Stimulated activated CD8-positive, alpha-beta memory T cell treated with anti-CD3 and anti-CD28 coated beads, Interleukin-7, amount 100 ng/mL, for 24 hours (primary cell): ENCODE data around the gene ZNF710.

ENCODE experiments used
- DNase-seq: peaks from one replicate; pipeline ENCODE4 v3.0.0-alpha.2; 2020; ENCODE audit warnings: low read depth

Gene ZNF710

DNA sequence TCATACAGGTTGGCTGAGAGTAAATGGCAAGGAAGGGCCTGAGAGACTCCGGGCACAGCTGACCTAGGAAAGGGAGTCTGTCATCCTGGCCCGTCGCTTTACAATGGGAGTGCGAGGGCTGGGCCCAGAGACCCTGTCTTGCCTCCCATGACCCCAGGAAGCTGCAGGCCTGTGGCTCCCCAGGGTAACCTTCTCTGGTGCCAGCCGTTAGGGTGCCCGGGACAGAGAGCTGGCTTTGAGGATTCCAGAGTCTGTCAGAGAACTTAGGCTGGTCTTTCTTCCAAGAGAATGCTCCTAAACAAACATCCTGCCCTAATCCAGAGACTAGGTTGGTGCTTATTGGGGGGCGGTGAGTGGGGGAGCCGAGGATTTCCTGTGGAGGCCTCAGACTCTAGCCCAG, 18.5 kb downstream of the ZNF710 start:
- no peak for DNase-seq

GRCh38 chr15:90020021-90020735, 19.1 kb downstream of the ZNF710 start:
- DNase-seq: no peak

- no peak for DNase-seq
Measured at GRCh38 chr15:90020936-90021507, 19.9 kb downstream of the ZNF710 start.

- DNase-seq: no peak
Measured at GRCh38 chr15:90022345-90022744, 21.2 kb downstream of the ZNF710 start.

- no peak for DNase-seq
Measured at GRCh38 chr15:90022905-90023700, 22.0 kb downstream of the ZNF710 start.

DNA sequence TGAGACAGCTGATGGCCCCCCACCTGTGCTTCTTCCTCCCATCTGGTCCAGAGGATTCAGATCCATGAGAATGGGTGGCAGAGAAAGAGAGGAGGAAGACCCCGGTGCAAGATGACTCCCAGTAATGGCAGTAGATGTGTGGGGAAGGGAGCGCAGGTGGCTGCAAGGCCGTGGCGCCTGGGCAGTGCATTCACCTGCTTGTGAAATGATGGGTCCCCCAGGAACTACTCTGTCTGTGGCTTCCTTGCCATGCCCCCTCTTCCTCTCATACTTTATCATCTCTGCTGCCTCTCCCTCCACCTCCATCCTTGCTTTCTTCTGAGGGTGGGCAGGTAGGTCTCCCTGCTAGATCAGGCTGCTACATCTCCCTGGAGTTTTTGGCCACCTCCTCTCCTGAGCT, 23.3 kb downstream of the ZNF710 start:
- no peak for DNase-seq

DNA sequence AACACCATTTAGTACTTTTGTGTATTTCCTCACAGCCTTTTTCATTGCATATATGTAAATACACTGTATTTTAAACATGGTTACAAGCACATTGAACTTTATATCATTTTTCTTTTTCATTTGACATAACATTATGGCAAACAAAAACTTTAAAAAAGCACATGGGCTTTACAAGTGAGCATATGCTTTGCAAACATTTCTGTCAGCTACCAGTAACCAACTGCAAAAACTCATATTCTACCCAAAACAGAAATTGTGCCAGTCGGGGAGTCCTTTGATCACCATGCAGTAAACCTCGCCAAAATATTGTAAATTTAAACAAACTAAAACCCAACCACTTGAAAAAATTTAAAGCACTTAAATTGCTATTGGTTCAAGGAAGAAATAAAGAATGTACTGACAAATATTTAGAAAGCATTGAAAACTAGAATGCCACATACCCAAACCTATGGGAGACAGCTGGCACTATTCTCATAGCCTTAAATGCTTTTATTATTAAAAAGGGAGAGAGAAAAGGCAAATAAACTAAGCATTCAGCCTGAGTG, 24.4 kb downstream of the ZNF710 start:
- DNase-seq: no peak

DNA sequence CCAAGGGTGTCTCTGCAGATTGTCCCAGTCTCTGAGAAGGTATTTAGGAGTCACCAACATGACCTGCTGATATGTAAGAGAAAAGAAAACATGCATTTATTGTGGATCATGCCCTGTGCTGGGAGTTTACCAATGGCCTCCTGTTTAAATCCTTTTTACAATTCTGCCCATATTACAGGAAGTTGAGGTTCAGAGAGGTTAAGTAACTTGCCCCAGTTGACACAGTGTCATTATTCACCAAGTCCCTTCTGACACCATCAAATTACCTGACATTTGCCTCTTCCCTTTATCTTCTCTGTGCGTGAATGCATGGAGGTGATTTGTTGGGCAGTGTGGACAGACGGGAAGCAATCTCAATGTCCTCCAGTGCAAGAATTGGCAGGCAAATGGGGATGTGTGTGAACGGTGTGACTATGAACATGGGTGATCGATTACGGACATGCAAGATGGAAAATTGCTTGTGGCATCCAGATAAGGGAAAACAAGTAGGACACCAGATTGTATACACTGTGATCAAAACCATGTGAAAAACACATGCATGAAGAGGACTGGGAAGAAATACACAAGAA, 27.3 kb downstream of the ZNF710 start:
- DNase-seq: no peak

GRCh38 chr15:90029024-90029423, 27.9 kb downstream of the ZNF710 start:
- no peak for DNase-seq

DNA sequence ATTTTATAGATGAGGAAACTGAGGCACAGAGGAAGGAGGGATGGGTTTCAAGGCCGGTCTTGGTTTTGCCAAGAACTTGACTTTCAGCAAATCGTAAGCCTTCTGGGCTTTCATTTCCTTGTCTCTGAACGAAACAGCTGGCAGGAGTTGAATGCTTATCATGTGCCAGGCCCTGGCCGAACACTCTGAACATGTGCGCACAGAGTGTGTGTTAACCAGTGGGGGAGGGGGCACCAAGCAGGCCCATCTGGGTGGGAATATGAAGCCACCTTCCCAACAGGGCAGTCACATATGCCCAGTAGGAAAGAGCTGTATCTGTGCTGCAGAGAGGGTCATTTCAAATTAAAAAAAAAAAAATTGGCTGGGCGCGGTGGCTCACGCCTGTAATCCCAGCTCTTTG, 29.3 kb downstream of the ZNF710 start:
- DNase-seq: no peak

DNA sequence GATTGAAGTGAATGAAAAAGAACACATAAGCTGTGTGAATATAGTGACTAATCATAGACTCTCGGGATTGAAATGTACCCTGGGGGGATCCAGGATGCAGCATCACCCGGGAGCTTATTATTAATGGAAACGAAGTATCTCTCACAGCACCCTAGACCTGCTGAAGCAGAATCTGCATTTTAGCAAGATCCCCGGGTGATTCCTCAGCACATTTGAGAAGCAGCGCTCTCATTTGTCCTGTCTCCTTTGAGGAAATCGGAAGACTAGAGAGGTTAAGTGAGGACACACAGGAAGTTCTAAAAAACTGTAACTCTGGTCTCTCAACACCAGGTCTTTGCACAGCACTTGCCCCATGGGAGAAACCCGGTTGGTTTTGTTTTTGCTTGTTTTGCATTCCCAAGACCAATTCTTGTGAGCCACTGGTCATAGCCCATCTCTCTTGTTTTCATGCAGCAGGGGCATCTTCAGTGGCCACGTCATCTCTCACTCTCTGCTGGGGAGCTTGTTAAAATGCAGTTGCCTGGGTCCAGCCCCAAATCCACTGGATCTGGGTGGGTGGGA, 30.2 kb downstream of the ZNF710 start:
- no peak for DNase-seq

DNA sequence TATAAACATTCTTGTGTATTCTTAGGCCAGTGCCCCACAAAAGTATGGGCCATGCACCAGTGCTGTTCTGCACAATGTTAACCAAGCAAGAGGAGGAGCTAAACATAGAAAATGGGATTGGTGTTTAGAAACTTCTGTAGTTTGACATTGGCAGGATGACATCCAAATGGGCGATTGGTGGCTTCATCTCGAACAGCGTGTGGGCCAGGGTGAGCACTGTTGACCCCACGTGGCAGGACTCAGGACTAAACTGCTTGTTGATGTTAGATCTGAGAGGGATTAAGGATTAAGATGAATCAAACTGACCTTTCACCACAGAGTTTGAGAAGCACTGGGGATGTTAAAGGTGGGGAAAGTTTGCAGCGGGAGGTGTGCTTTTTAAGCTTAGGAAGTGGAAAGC, 31.9 kb downstream of the ZNF710 start:
- no peak for DNase-seq

DNA sequence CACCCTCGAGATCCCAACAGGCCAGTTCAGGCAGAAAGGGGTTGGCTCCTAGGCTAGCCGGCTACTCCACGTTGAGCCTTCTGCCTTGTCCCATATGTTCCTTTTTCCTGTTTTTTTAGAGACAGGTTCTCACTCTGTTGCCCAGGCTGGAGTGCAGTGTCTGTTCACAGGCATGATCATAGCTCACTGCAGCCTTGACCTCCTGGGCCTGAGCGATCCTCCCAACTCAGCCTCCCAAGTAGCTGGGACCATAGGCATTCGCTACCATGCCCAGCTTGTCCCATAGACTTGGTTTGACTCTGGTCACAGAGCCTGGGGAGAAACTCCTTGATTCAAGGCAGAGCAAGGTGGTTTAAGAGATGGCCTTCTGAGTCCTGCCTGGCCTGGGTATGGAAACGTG, 32.3 kb downstream of the ZNF710 start:
- no peak for DNase-seq

DNA sequence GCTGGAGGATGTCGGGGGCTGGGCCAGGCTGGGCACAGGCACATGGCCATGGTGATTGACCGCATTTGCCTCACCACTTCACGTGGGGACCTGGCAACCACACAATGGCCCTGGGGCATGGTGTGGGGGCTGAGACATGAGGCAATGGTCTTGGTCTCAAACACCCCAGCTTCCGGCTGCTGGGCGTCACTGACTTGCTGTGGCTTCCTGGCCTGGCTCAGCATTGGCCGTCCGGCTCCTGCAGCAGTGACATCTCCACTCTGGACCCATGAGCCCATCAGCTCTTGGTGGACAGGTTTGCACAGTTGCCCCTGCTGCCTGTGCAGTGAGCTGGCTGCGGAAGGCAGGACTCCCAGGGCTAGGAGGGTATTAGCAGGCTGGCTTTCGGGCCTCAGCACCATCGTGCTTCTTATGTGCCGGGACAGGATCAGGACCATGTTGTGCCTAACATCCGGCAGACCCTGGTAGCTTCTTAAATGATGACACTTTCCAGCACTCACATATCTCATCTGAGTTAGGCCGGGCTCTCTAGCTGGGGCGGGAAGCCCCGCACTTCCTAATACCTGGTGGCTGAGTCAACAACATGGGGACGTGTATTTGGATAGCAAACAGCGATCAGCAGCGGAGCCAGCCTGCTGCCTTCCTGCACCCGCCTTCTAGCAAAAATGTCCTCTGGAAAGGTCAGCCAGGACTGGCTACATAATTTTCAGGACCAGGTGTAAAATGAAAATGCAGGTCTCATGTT, 34.1 kb downstream of the ZNF710 start:
- no peak for DNase-seq

- no peak for DNase-seq
Measured at GRCh38 chr15:90035840-90036230, 34.7 kb downstream of the ZNF710 start.

DNA sequence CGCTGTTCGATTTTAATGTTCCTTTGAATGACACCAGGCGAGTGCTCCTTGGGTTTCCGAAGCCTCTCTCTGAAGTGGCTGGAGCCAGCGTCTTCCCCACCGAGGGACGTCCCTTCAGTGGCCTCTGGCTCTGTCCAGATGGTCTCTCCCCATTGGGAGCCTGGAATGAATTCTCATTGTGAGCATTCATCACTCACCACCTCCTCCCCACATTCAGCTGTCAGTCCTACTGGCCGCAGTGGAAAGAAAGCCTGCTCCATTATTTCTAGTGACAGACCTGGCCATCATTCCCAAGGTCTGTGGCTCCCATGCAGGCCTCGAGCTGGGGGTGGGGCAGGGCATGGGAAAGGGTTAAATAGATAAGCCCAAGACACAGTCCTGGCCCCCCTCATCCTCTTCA, 35.2 kb downstream of the ZNF710 start:
- DNase-seq: no peak

DNA sequence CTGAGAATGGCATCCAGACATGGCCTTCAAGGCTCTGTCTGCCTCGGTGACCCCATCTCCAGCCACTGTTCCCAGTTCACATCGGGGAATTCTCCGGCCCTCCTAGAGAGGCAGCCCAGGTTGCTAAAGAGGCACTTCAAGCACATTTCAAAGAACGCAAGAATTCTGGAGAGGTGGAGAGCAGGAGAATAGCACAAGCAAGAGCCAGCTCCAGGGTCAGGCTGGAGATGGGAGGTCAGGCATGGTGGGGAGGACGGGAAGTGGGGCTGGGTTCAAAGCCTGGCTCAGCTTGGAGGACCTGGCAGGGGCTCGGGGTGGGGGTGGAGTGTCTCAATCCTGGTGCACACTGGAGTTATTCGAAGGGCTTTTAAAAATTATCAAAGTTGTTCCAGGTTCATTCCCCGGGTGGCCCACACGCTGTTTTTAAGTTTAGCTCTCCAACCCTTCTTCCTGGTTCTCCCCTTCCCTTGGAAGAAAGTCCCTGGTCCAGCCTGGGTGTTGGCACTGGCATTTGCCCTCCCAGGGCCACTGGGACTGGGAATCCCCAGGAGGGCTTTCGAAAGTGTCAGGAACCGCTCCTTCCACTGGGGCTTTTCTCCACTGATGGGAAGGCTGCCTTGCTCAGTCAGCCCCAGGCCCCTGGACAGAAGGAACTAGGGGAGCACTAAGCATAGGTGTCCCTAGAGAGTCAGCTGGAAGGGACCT, 35.8 kb downstream of the ZNF710 start:
- DNase-seq: no peak

DNA sequence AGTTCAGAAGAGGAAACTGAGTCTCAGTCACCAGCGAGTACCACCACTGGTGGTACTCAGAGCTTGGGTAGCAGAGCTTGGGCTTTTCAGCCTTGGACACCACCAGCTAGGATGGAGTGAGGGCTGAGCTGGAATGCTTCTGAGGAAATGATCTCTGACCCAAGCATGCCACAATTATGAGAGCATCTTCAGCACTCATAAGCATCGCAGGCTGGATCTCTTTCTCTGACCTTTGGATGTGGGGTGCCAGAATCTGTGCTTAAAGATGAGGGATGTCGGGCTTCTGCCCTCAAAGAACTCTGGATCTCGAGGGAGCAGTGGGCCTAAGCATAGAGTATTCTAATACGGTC, 36.4 kb downstream of the ZNF710 start:
- DNase-seq: no peak

DNA sequence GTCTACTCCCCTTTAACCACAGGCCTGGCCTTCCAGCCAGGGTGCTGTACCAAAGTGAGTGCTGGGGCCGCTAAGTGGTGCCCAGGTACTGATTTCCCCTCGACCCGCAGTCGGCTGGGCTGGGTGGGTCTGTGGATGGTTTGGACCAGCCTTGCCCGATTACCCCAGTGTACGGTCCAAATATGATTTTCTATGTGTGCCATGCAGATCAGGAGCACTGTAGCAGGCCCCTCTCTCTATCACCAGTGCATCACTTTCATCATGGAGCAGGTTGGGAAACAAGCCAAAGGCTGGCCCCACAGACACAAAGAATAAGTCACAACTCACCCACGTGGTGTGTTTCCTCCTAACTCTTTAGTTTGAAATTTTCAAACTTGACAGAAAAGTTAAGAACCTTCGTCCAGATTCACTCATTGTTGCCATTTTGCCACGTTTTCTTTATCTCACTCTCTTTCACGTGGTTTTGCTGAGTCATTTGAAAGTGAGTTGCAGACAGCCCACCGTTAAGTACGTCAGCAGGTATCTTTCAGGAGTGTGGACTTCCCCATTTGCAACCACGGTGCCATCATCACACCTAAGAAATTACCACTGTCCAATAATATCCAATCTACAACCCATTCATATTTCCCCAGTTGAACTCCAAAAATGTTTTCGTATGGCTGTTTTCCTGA, 37.0 kb downstream of the ZNF710 start:
- no peak for DNase-seq

GRCh38 chr15:90038632-90039095, 37.5 kb downstream of the ZNF710 start:
- DNase-seq: no peak
